NCI-H1436 (cell line): Measurements from ENCODE around the gene LYPD6B.

Experiments
- DNase-seq: peaks from one replicate; lab custom pipeline; 2025; lab: John Stamatoyannopoulos, UW

LYPD6B gene

GRCh38 chr2:149119368-149119767, 80.9 kb downstream of the LYPD6B start:
- DNase-seq, result no peak

DNA sequence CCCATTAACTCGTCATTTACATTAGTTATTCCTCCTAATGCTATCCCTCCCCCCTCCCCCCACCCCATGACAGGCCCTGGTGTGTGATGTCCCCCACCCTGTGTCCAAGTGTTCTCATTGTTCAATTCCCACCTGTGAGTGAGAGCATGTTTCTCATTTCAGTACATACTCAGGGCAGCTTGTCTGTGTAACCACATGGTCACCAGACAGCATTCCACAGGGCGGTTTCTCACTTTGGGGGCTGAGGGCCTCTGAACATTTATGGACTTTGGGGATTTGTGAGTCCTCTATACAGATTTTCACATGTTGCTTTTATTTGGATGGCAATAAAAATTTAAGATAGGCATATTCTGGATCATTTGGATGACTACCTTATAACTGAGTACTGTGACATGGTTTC, 84.0 kb downstream of the LYPD6B start:
- DNase-seq, result no peak

- peak; percentile 11 for DNase-seq
These were observed 86.7 kb downstream of the LYPD6B start for GRCh38 chr2:149125031-149125725.

- DNase-seq, result no peak
These were observed 90.9 kb downstream of the LYPD6B start for GRCh38 chr2:149129433-149129832.

DNA sequence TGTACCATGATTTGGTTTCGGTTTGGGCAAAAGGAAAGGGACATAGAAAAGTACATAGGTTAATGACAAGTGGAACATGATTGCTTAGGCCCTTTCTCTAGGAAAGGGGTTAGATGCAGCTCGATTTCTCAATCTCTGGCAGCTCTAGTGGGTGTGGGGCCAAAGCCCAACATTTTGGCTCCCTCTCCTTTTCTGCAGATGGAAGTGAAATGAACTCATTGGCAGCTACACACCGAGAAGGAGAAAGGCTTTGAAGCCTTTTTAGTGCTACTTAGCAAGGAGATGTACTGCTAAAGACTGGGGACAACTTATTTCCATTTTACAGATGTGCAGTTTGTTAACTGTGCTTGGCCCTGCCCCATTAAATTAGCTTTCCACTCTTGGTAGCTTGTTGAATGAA, 93.8 kb downstream of the LYPD6B start:
- DNase-seq, result no peak

GRCh38 chr2:149132901-149133300, 94.4 kb downstream of the LYPD6B start:
- DNase-seq, result no peak

GRCh38 chr2:149134335-149134923, 95.9 kb downstream of the LYPD6B start:
- no peak for DNase-seq

GRCh38 chr2:149136111-149136510, 97.6 kb downstream of the LYPD6B start:
- DNase-seq, result no peak

- no peak for DNase-seq
These were observed 102.5 kb downstream of the LYPD6B start for GRCh38 chr2:149141046-149141445.

DNA sequence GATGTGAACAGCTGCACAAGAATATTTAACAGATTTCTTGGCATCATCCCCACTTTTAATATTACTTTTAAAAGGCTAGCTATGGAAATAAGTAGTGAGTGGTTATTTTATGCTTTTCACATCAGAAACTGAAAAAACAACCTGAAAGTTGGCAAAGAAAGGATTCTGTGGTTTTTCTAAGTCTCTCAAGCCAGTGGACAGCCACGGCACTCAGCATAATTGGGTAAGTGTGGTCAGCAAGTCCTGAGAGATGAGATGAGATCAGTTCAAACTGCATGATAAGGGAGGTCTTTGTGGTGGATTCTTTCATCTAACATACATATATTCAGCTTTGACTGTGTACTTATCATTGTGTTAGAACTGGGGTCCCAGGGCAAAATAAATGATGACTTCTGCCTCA, 105.2 kb downstream of the LYPD6B start:
- no peak for DNase-seq

DNA sequence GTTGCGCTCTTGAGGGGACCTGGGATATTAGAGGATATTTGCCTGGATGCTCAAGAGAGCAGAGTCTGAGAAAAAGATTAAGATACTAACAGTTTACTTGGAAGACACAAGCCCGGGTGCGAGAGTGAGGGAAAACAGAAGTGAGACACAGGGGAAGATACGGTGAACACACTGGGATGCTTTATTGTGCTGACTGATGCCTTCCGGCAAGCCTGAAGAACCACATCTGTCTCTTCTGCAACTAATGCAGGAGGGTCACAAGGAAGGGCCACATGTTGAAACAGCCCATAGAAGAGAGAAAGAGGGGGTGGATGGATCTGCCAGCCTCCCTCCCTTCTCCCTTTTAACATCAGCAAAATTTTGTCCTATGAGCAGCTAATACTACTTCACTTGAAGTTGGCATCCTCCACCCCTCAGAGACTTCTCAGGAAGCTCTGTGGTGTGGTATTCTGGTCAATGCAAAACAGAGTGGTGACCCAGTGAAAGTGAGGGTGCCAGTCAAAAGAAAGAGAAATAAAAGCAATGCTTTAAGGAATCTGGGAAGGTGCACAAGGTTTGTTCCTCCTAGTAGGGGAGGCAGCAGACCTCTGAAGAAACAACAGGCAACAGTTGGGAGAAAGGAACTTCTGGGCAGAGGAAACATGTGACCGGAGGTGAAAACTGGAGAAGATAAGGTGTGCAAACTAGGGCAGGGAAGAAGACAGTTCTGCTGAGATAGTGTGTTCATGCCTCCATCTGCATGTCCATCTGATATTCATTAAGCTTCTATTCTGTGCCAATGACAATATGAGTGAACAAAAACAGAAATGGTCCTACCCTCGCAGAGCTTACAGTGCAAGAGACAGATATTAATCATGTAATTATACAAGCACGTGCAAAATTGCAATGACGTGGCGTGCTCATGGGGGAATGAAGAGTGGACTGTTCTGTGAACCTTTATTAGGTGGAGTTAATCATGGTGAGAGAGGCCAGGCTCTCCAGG, 107.1 kb downstream of the LYPD6B start:
- DNase-seq, result no peak

- DNase-seq, result no peak
These were observed 108.4 kb downstream of the LYPD6B start for GRCh38 chr2:149146876-149147275.

DNA sequence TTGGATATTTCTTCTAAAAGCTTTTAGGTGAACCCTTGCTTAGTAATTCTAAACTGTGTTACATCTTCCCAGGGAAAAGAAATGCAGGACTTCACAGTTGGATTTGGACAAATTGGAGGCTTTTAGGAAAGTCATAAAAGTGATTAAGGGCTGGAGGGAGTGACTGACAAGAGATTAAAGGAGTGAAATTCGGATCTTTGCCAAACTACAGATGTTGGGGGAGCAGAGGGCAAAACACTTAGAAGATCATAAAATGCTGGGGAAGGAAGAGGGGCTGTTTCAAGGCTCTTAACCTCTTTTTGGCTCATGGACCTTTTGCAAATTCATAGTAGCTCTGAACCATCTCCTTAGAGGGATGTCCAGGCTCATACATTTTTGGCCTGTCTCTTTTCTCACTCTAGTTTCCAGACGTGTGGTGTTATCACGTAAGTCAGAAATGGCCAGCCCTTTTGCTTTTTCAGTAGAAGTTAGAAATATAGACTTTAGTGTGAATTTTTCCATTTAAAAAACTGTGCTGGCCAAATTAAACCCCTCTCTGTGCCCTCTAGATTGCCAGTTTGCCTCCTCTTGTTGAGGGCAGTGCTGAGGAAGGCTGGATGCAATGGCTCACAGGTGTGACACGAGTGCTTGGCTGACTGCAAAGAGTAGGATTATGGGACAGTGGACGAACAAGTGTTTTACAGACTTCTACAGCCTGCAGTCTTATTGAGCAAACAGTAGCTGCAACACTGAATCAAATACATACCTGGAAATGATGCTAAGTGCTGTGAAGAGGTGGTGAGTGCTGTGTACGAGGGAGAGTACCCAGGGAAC, 109.9 kb downstream of the LYPD6B start:
- no peak for DNase-seq

GRCh38 chr2:149149007-149149297, 110.5 kb downstream of the LYPD6B start:
- no peak for DNase-seq

- no peak for DNase-seq
These were observed 114.0 kb downstream of the LYPD6B start for GRCh38 chr2:149152469-149152953.

GRCh38 chr2:149155196-149155969, 116.9 kb downstream of the LYPD6B start:
- DNase-seq, result no peak

- DNase-seq, result no peak
These were observed 117.5 kb downstream of the LYPD6B start for GRCh38 chr2:149155988-149156387.

GRCh38 chr2:149156971-149157740, 118.7 kb downstream of the LYPD6B start:
- DNase-seq, result no peak

DNA sequence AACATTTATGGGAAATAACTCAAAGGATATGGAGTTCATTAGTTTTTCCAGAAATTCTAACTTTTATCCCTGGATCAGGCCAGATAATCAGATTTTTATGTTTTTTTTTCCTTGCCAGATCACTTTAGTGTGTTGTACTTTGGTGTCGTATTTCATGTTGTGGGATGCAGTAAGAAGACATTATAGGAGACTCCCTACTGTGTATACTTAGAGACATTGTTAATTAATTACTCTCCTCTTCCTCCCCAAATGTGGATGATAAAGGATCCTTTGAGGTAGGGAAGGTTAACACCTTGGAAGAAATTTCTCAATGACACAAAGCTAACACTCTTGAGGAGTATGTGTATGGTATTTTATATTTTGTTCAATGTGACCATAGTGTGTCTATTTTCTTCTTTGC, 120.5 kb downstream of the LYPD6B start:
- no peak for DNase-seq

DNA sequence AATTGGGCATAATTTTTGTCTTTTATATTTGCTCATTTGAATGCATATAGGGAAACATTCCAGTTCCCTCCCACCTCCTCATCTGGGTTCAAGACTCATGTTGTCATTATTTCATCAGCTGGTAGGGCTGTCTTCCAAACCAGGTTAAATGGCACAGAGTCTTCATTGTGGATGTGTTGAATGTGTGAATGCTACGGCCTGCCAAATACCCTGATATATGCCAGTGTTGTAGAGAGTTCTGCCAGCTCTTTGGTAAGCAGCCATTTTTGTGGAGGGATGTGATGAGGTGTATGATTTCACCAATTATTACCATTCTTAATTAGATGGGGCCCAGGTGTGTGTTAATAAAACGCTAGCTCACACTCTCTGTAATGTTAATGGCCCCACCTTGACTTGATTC, 121.7 kb downstream of the LYPD6B start:
- DNase-seq, result no peak
